Fibroblast of upper back skin (primary cell): ENCODE data around the gene LAX1.
A peak's percentile ranks its signal among the peaks of the same experiment; 100 is the strongest.
"Not testable (repeated sequence)": the region's sequence is repeated elsewhere in the genome, so short reads cannot be mapped to it uniquely, and the experiment has no call there.

Experiments
- DNase-seq: peaks from one replicate; pipeline ENCODE4 v3.0.0-alpha.2; 2013

Gene LAX1

DNA sequence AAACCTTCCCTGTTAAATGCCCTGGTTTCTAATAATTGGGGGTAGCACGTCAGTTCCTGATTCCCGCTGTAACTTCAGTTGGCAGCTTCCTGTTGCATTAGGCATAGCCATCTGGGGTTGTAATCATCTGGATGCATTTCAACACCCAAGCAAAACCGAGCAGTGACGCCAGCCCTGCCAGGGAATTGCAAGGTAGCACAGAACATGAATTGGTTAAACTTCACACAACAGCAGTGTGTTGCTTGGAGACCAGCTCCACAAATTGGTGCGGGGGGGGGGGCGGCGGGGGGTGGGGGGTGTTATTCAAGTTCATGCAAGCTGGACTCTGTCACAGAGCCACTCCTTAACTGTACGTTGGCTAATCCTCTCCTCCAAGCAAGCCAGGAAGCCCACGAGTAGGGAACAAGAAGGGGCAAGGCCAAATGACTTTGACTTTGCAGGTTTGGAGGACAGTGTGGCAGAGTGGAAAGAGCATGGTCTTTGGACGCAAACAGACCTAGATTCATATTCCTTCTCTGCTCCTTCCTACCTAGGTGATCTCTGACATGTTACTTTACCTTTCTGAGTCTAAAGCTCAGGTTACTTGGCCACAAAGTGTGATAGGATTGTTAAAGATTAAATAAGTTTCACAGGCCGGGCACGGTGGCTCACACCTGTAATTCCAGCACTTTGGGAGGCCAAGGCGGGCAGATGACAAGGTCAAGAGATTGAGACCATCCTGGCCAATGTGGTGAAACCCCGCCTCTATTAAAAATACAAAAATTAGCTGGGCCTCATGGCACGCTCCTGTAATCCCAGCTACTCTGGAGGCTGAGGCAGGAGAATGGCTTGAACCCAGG lies 4.7 kb downstream of the LAX1 start:
- DNase-seq = peak; percentile 87

DNA sequence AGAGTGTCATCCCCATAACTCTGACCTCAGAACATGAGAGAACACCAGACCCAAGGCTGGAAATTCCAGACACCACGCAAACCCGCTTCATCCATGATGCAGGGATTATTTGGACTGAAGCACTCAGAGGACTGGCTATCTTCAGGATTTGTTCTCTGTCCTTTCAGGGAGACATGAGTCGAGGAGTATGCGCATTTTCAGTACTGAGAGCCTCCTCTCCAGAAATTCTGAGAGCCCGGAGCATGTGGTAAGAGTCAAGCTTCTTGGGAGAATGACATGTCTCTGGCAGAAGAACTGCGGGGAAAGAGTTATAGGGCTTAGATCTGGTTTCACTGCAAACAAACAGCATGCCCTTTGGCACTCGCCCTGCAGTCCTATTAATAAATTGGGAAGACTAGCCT lies 6.9 kb downstream of the LAX1 start:
- no peak for DNase-seq

DNA sequence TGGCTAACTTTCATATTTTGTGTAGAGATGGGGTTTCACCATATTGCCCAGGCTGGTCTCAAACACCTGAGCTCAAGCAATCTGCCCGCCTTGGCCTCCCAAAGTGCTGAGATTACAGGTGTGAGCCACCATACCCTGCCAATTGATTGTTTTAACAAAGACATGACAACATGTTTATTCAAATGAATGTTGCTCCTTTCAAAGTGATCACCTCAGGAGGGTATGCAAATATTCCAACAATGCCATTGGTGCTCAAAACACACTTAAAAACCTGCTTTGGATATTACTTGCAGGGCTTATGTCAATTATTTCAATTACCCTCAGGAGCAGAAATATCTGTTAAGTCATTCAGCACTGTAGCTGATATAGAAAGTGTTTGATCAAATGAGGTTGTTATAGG lies 7.9 kb downstream of the LAX1 start:
- no peak for DNase-seq

DNA sequence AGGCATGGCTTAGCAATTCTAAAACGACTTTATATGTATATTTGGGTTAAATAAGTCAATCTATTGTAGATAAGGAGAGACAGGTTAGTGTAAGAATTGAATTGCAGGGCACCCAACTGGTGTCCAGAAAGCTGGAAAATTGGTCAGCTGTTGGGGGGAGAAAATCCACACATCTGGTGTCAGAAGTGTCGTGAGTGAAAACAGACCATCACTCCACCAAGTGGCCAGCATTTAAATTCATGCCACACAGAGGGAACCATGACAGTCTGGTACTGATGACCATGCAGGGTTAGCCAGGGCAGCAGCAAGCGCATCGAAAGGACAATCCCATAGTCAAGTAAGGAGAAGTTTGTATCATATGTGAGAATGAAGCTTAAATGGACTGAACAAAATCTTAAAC lies 11.7 kb downstream of the LAX1 start:
- DNase-seq = no peak

DNA sequence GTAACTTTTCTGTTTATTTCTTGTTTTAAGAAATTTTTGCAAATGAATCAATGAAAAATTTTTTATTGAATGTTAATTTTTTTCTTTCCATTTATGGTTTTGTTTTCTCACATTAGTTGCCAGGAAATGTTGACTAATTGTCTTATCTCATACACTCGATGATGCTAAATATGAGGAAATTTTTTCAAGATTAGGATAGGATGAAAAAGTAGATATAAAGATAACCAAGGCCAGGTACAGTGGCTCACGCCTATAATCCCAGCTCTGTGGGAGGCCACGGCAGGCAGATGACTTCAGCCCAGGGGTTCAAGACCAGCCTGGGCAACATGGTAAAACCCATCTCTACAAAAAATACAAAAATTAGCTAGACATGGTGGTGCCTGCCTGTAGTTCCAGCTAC lies 12.6 kb downstream of the LAX1 start:
- DNase-seq = no peak

DNA sequence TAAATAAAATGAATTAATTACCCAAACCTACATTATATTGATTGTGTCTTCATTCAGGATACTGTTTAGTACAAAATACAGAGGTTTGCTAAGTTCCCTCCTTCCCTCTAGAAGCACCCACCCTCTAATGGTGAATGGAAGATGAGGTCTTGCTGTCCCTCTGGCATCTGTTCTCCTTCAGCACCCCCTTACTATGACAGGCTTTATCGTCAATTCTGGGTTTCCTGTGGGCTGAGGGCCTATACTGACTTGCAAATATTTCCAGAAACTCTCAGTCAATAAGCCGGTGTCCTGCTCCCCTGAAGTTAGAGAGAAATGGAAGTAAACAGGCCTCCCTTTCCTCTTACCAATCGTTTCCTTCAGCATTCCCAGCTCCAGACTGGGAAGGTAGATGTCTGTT lies 13.2 kb downstream of the LAX1 start:
- DNase-seq = no peak

DNA sequence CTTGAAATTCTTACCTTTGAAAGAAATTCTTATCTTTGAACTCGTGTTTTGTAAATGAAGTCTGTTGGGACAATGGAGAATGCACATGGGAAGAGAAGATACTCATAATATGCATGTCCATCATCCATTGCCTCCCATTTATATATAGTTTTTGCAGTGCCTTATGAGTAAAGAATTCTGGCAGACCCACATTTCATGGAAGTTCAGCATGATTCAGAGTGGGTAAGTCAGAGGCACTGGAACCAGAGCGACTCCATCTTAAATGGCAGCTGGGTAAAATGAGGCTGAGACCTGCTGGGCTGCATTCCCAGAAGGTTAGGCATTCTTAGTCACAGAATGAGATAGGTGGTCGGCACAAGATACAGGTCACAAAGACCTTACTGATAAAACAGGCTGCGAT lies 13.8 kb downstream of the LAX1 start:
- DNase-seq = no peak

DNA sequence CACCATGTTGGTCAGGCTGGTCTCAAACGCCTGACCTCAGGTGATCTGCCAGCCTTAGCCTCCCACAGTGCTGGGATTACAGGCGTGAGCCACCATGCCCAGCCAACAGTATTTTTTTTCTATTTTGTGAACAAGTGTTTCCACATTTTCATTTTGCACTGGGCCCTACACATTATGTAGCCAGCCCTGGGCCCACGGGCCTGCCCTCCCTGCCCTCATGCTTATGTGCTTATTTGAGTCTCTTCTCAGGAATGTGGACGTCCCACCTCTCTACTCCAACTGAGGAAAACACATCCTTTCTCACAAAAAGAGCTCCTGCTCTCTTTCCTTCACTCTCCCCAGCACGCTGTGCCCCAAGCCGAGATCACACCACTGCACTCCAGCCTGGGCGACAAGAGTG lies 17.0 kb downstream of the LAX1 start:
- no peak for DNase-seq

DNA sequence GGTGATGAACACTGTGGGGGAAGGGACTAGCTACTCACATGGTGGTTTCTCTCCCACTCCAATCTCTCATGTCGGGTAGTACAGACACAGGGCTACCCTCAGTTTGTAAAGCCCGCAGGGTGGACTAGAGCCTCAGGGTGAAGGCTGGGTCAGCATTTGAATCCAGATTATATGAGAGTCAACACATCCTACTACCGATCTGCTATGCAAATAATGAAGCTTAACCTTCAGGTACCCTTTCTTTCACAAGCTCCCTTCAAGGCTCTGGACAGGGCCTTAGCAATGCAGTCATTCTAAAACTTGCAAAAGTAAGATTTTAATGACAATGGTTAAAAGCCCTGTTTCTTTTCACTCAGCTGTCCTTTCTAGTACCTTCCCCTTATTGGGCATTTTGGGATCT lies 25.0 kb downstream of the LAX1 start:
- DNase-seq = no peak

DNA sequence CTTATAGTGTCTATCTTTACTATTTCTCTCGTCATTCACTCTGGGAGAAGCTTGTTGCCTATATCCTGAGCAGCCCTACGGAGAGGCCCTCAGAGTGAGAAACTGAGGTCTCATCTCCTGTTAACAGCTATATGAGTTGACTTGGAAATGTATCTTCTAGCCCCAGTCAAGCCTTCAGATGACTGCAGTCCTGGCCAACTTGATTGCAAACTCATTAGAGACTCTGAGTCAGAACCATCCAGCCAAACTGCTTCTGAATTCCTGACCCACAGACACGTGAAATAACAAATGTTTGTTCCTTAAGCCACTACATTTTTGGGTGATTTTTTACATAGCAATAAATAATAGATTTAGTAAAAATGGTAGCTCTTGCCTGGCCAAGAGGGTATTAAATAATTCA lies 26.5 kb downstream of the LAX1 start:
- DNase-seq = no peak

DNA sequence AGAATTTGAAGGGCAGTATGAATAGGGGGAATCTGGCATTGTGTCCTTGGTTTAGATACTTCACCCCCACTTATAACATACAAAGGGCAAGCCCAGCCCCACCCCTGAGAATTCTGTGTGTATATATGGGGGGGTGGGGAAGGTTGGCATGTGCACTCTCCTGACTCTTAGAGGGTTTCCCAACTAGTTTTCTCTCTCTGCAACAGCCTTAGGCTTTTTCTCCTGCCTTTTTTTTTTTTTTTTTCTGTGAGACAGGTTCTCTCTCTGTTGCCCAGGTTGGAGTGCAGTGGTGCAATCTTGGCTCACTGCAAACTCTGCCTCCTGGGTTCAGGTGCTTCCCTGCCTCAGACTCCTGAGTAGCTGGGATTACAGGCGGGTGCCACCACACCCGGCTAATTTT lies 27.5 kb downstream of the LAX1 start:
- no peak for DNase-seq

DNA sequence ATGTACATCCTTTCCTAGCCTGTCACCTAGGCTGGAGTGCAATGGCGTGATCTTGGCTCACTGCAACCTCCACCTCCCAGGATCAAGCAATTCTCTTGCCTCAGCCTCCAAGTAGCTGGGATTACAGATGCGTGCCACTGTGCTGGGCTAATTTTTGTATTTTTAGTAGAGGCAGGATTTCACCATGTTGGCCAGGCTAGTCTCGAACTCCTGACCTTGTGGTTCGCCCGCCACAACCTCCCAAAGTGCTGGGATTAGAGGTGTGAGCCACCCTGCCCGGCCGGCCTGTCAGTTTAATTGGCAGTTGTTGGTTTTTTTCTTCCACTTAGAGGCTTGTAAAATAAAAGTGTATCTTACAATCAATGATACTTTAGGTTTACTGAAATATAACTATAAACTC lies 28.6 kb downstream of the LAX1 start:
- DNase-seq = not testable (repeated sequence)

DNA sequence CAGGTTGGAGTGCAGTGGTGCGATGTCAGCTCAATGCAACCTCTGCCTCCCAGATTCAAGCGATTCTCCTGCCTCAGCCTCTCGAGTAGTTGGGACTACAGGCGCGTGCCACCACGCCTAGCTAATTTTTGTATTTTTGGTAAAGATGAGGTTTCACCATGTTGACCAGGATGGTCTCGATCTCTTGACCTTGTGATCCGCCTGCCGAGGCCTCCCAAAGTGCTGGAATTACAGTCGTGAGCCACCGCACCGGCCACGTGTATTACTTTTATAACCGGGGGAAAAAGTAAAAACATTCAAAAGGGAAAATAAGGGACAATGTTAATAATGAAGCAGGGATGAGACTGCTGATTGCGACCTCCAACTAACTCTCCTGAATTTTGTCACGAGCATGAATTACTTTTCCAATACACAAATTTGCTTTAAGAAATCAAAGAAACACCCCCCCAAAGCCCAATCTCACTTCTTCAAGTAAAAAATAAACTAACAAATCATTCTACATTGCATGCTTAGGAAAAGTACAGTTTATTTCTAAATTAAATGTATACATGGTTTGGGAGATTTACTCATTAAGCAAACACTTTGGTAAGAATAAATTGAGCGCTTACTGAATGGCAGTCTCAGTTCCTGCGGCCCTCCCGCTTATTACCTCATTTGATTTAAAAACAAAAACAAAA lies 29.9 kb downstream of the LAX1 start:
- DNase-seq = no peak

DNA sequence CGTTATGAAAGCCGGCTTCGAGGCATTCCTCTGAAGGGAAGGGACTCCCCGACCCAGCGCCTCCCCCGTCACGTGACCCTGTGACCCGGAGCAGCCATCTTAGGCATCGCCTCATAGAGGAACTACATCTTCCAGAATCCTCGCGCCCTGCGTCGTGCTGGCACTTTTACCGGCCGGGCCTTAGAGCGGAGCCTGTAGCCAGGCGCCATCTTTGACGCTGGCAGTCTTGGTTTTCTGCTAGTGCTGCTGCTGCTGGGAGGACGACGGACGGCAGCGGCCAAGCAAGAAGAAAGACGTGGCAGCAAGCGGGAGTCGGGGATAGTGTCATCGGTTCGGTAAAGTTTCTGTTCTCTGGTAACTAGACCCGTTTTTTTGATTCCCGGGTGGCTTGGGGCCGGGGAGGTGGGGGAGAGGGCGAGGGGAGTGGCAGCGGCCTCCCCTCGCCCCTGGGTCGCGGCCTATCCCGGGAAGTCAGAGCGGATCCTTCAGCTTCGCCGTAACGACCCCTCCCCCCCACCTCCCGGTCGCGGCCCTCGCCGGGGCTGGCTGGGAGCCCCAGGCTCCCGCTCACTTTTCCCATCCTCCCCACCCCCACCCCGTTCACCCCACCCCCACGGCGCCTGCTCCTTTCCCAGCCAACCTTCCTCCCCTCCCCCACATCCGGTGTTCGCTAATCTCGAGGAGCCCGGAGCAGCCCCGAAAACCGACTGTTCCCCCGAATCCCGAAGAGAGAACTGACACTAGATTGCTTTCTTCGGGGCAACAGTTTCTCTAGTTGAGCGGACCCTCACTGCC lies 30.7 kb downstream of the LAX1 start, which contains the start of the genes ZBED6 and ZC3H11A:
Gene ZBED6 (plus strand): TSS at position 183 of the 795 bp plus-strand sequence. CDS start 1,900 bp downstream, outside the sequence.
Gene ZC3H11A (plus strand): TSS at position 183 of the 795 bp plus-strand sequence. CDS start 21,448 bp downstream, outside the sequence.
- peak; percentile 99 for DNase-seq

DNA sequence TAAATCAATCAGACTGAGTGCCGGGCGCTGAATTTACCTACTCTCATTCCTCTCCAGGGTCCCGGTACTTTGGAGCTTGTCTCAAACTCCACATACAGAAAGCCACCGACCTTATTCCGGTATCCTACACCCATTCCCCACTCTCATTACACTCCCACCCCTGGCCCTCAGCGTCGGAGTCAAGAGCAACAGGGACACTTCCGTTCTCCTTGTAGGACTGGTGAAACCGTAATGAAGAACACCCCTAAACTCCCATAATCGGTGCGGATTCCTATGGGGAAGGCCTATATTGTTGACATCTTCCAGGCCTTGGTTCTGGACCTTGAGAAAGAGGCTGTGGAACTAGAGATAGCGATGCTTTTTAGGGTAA lies 31.2 kb downstream of the LAX1 start:
- peak; percentile 34 for DNase-seq

DNA sequence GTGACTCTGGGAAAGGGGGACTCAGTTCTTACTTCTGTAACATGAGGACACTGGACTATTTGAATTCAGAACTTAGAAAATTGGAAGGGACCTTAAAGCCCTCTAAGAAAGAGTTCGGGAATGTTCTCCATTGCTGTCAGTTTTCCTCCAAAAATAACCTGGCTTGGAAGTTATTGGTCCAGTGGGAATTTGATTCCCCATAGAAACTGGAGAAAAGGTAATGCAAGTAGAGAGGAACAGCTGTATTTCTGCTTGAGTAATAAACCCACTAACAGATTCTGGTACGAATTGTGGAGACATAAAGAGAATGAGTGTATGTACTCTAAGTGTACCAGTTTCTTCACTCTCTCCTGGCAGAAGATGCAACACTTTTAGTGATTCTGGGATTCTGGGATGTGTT lies 32.2 kb downstream of the LAX1 start:
- peak; percentile 16 for DNase-seq

DNA sequence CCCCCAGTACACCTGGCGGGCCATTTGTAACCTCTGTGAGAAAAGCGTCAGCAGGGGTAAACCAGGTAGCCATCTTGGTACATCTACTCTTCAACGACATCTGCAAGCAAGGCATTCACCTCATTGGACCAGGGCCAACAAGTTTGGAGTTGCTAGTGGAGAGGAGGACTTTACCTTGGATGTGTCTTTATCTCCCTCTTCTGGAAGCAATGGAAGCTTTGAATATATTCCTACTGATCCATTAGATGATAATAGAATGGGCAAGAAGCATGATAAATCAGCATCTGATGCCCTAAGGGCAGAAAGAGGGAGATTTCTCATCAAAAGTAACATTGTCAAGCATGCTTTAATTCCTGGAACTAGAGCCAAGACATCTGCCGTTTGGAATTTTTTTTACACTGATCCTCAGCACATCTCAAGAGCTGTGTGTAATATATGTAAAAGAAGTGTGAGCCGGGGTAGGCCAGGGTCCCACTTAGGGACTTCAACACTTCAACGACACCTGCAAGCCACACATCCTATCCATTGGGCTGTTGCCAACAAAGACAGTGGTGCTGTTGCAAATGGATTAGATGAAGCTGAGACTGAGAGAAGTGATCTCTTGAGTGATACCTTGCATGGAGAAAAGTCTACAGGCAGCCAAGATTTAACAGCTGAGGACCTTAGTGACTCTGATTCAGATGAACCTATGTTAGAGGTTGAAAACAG lies 33.1 kb downstream of the LAX1 start:
- peak; percentile 31 for DNase-seq

DNA sequence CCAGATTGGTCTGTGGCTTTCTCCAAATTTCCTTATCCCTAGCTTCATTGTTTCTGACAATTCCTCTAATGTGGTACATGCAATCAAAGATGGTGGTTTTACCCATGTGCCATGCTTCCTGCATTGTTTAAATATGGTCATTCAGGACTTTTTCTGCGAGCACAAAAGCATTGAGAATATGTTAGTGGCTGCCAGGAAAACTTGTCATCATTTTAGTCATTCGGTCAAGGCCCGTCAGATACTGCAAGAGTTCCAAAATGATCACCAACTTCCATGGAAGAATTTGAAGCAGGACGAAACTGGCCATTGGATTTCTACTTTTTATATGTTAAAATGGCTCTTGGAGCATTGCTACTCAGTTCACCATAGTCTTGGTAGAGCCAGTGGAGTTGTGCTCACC lies 34.2 kb downstream of the LAX1 start:
- DNase-seq = no peak

DNA sequence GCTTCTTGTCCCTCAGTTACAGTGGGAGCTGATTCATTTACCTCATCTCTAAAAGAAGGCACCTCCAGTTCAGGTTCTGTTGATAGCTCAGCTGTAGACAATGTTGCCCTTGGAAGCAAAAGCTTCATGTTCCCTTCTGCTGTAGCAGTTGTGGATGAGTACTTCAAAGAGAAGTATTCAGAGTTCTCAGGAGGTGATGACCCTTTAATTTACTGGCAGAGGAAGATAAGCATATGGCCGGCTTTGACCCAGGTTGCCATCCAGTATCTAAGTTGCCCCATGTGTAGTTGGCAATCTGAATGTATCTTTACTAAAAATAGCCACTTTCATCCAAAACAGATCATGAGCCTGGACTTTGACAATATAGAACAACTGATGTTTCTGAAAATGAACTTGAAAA lies 35.0 kb downstream of the LAX1 start:
- DNase-seq = no peak

DNA sequence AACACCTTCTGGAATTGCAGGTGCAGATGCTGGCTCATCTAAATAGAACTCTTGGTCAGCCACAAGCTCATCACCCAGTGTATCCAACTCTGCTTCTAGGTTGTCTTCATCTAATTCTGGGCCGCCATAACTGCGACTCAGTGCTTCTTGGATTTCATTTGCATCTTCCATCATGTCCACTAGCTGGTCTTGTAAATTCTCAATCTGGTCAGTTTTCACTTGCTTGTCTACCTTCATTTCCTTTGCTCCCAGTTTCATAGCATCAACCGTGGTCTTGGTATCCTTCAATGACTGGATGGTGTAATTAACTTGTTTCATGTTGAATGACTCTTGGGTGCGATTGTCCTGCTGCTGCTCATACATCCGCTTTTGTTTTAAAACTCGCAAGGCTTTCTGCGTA lies 40.7 kb downstream of the LAX1 start:
- DNase-seq = no peak

DNA sequence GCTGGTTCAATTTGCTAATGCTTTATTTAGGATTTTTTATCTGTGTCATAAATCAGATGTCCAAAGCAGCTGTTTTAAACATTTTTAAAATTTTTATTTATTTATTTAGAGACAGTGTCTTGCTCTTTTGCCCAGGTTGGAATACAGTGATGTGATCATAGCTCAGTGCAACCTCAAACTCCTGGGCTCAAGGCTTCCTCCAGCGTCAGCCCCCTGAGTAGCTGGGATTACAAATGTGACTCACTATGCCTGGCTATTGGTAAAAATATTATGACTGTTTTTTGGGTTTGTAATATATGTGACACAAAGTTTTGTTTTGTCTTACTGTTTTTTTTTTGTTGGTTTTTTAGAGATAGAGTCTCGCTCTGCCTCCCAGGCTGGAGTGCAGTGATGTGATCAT lies 42.2 kb downstream of the LAX1 start:
- DNase-seq = peak; percentile 67

DNA sequence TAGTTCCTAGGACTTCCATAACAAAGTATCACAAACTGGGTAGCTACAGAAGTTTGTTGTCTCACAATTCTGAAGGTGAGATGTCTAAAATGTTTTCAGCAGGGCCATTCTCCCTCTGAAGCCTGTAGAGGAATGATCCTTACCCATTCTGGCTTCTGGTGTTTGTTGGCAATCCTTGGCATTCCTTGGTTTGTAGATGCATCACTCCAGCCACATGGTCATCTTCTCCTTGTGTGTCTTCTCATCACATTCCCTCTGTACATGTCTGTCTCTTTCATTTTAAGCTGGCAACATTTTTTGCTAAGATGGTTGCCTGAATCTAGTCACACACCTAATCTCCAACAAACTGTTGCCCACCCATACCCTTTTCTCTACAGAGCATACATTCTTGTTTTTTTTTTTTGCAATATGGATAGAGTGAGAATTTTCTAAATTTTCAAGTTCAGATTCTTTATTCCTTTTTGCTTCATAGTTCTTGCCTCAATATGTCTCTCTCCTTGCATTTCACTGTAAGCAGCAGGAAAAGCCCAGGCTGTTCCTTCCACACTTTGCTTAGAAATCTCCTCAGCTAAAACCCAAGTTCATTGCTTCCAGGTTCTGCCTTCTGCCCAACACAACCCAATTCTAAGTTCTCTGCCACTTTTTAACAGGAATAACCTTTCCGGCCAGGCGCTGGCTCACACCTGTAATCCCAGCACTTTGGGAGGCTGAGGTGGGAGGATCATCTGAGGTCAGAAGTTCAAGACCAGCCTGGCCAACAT lies 48.8 kb downstream of the LAX1 start:
- no peak for DNase-seq
